OCI-LY7 (cell line): ENCODE measurements around the gene CNTNAP5. TPM values are rescaled to one million over a fixed set of nuclear protein-coding genes. Genes with fewer than 3 reads are reported as not detected.

Source experiments
- BruUV-seq: library from RNA; stranded (reverse); fragments of 400-500 nt; replicated peaks from 2 replicates; lab custom pipeline; 2021; lab: Mats Ljungman, UMichigan
- CTCF ChIA-PET: fragments of 300-600 bp; sonication (Branson Sonifier 250); formaldehyde crosslinking; loops from one replicate; lab custom pipeline; 2022; ENCODE audit warnings: antibody characterized with exemption; ENCODE audit not compliant: unreplicated experiment; lab: Charles Lee
- POLR2A ChIA-PET: fragments of 300-600 bp; sonication (Branson Sonifier 250); formaldehyde crosslinking; loops from one replicate; lab custom pipeline; 2022; ENCODE audit warnings: antibody characterized with exemption; lab: Charles Lee
- DNase-seq: peaks from one replicate; pipeline ENCODE4 v3.0.0-alpha.2; 2015; ENCODE audit warnings: low spot score
- H2AFZ ChIP-seq: fragments of 200-600 bp; sonication (generic), shearing (Covaris generic); 2 replicates; pipeline ENCODE4 v1.6.1; 2014; ENCODE audit warnings: mild to moderate bottlenecking, antibody characterized with exemption, low read length, moderate library complexity
- H3K27ac ChIP-seq: fragments of 200-600 bp; sonication (generic); 2 replicates; pipeline ENCODE4 v1.5.1; 2014; ENCODE audit warnings: mixed run types, low read depth, mild to moderate bottlenecking, moderate library complexity, low read length, inconsistent platforms; ENCODE audit not compliant: poor library complexity, severe bottlenecking
- H3K36me3 ChIP-seq: fragments of 200-600 bp; sonication (generic); 2 replicates; pipeline ENCODE4 v1.6.1; 2014; ENCODE audit warnings: mild to moderate bottlenecking, antibody characterized with exemption, low read length, moderate library complexity, mixed read lengths; ENCODE audit not compliant: insufficient read depth
- H3K4me1 ChIP-seq: fragments of 200-600 bp; sonication (generic); 2 replicates; pipeline ENCODE4 v1.5.1; 2014; ENCODE audit warnings: mild to moderate bottlenecking, low read length; ENCODE audit not compliant: insufficient read depth, poor library complexity, severe bottlenecking
- H3K4me2 ChIP-seq: fragments of 200-600 bp; sonication (generic); 2 replicates; pipeline ENCODE4 v1.6.1; 2014; ENCODE audit warnings: mild to moderate bottlenecking, low read length
- H3K4me3 ChIP-seq: fragments of 200-600 bp; sonication (generic); 2 replicates; pipeline ENCODE4 v1.5.1; 2014; ENCODE audit warnings: mild to moderate bottlenecking, low read depth, low read length; ENCODE audit not compliant: poor library complexity, severe bottlenecking
- H3K79me2 ChIP-seq: fragments of 200-600 bp; sonication (generic); 2 replicates; pipeline ENCODE4 v1.6.1; 2016; ENCODE audit warnings: low read depth, mild to moderate bottlenecking, low read length, moderate library complexity, mixed read lengths; ENCODE audit not compliant: insufficient read depth
- H3K9me2 ChIP-seq: fragments of 200-600 bp; sonication (generic); 2 replicates; pipeline ENCODE4 v1.6.1; 2016; ENCODE audit warnings: mild to moderate bottlenecking, low read length, mixed read lengths; ENCODE audit not compliant: insufficient read depth
- H3K9me3 ChIP-seq: fragments of 200-600 bp; sonication (generic); 2 replicates; pipeline ENCODE4 v1.6.1; 2014; ENCODE audit warnings: mild to moderate bottlenecking, mixed run types, low read length, mixed read lengths
- H4K20me1 ChIP-seq: fragments of 200-600 bp; sonication (generic); 2 replicates; pipeline ENCODE4 v1.6.1; 2014; ENCODE audit warnings: mild to moderate bottlenecking, antibody characterized with exemption, low read length, moderate library complexity, mixed read lengths; ENCODE audit not compliant: insufficient read depth
- CTCF ChIP-seq: fragments of 200-600 bp; sonication (generic); conservative IDR thresholded peaks from 2 replicates; pipeline ENCODE4 v1.5.1; 2014; ENCODE audit warnings: mild to moderate bottlenecking, antibody characterized with exemption, low read length, moderate library complexity, mixed read lengths
- EZH2phosphoT487 ChIP-seq: fragments of 200-600 bp; sonication (generic); IDR thresholded peaks from 2 replicates; pipeline ENCODE4 v1.6.1; 2018; ENCODE audit warnings: low read depth, borderline replicate concordance, mild to moderate bottlenecking, mixed run types, antibody characterized with exemption, low read length, moderate library complexity, mixed read lengths
- intact Hi-C: fragments of 100-400 bp; cut with micrococcal nuclease; formaldehyde crosslinking; loops from one replicate; pipeline ENCODE4 v1.10.0; 2022; ENCODE audit not compliant: unreplicated experiment
- total RNA-seq, 2 experiments: library from RNA; depleted of rRNA in 1 of 2; stranded (reverse); fragments of >200 nt in 1 of 2; shearing (Covaris generic) in 1 of 2; gene quantifications; 2 replicates each; pipeline ENCODE4 v1.2.3, GENCODE V29; 2014 to 2022

Gene CNTNAP5
- total RNA-seq, 2 experiments from 2014 or later: not detected

- POLR2A ChIA-PET: no interaction called here
- H3K27ac ChIP-seq: no peak overlapping the region
- H2AFZ ChIP-seq: no peak overlapping the region
- H3K4me2 ChIP-seq: no peak overlapping the region
- DNase-seq: no peak
- no peak for TF ChIP-seq EZH2phosphoT487
- no peak for TF ChIP-seq CTCF
- intact Hi-C loops: no loop called here
- H3K36me3 ChIP-seq: no peaks in the 10 kb centered on the region
- H4K20me1 ChIP-seq: no peaks in the 10 kb centered on the region
- no TSS peak for BruUV-seq
- H3K79me2 ChIP-seq: no peaks in the 10 kb centered on the region
- H3K9me3 ChIP-seq: no peaks in the 10 kb centered on the region
- H3K9me2 ChIP-seq: 0 out of 2 replicates have a peak, but pooled peaks cover 5% of the 10 kb centered on the region
- H3K4me3 ChIP-seq: no peak overlapping the region
- H3K4me1 ChIP-seq: no peaks in the 10 kb centered on the region
- CTCF ChIA-PET: no interaction called here
Observed at GRCh38 chr2:124763611-124764010, 738.5 kb downstream of the CNTNAP5 start.

GRCh38 chr2:124774781-124775180, 749.7 kb downstream of the CNTNAP5 start:
- no peaks in the 10 kb centered on the region for H3K36me3 ChIP-seq
- TF ChIP-seq EZH2phosphoT487: no peak
- CTCF ChIA-PET: no interaction called here
- H3K4me2 ChIP-seq: no peak overlapping the region
- H2AFZ ChIP-seq: no peak overlapping the region
- no peaks in the 10 kb centered on the region for H3K79me2 ChIP-seq
- POLR2A ChIA-PET: no interaction called here
- DNase-seq: no peak
- BruUV-seq: no TSS peak
- no peaks in the 10 kb centered on the region for H3K4me1 ChIP-seq
- no peaks in the 10 kb centered on the region for H3K9me2 ChIP-seq
- H4K20me1 ChIP-seq: no peaks in the 10 kb centered on the region
- H3K27ac ChIP-seq: no peak overlapping the region
- intact Hi-C loops: no loop called here
- H3K9me3 ChIP-seq: no peaks in the 10 kb centered on the region
- H3K4me3 ChIP-seq: no peak overlapping the region

GRCh38 chr2:124776332-124776731, 751.2 kb downstream of the CNTNAP5 start:
- H3K36me3 ChIP-seq: no peaks in the 10 kb centered on the region
- no peak for TF ChIP-seq EZH2phosphoT487
- no peak for TF ChIP-seq CTCF
- no peaks in the 10 kb centered on the region for H3K9me2 ChIP-seq
- intact Hi-C loops: no loop called here
- POLR2A ChIA-PET: no interaction called here
- CTCF ChIA-PET: no interaction called here
- no peak for DNase-seq
- H3K4me2 ChIP-seq: no peak overlapping the region
- H3K4me1 ChIP-seq: no peaks in the 10 kb centered on the region
- no TSS peak for BruUV-seq
- no peaks in the 10 kb centered on the region for H3K9me3 ChIP-seq
- no peak overlapping the region for H3K4me3 ChIP-seq
- H3K27ac ChIP-seq: no peak overlapping the region
- H4K20me1 ChIP-seq: no peaks in the 10 kb centered on the region
- no peak overlapping the region for H2AFZ ChIP-seq
- H3K79me2 ChIP-seq: no peaks in the 10 kb centered on the region
